HPDE6-E6E7 (cell line): ENCODE data around the gene WDR44.
"Not testable (repeated sequence)": the region's sequence is repeated elsewhere in the genome, so short reads cannot be mapped to it uniquely, and the experiment has no call there.

ENCODE experiments used
- DNase-seq: peaks from one replicate; pipeline ENCODE4 v3.0.0; 2011; ENCODE audit warnings: missing footprints; ENCODE audit errors: extremely low spot score

The WDR44 gene

GRCh38 chrX:118345464-118346257 lies at the start of gene WDR44:
Gene WDR44 (plus strand): TSS chrX:118346106. CDS start chrX:118346504, 398 bp downstream.
- peak; percentile 77 for DNase-seq

- not testable (repeated sequence) for DNase-seq
These were observed 40.1 kb upstream of the WDR44 start for GRCh38 chrX:118305827-118306226.

- peak; percentile 28 for DNase-seq
These were observed 30.4 kb upstream of the WDR44 start for GRCh38 chrX:118315529-118315928.

- DNase-seq = no peak
These were observed 21.3 kb upstream of the WDR44 start for GRCh38 chrX:118324588-118324987.

- DNase-seq = no peak
These were observed 20.5 kb upstream of the WDR44 start for GRCh38 chrX:118325453-118325852.

GRCh38 chrX:118329175-118329574 lies 16.7 kb upstream of the WDR44 start:
- DNase-seq = no peak

- no peak for DNase-seq
These were observed 8.2 kb upstream of the WDR44 start for GRCh38 chrX:118337687-118338086.

- no peak for DNase-seq
These were observed 7.0 kb upstream of the WDR44 start for GRCh38 chrX:118338930-118339329.

- no peak for DNase-seq
These were observed 852 bp upstream of the WDR44 start for GRCh38 chrX:118345045-118345463.

- no peak for DNase-seq
These were observed 570 bp downstream of the WDR44 start for GRCh38 chrX:118346258-118347094.

- DNase-seq = no peak
These were observed 1.2 kb downstream of the WDR44 start for GRCh38 chrX:118347131-118347530.

GRCh38 chrX:118347736-118348135 lies 1.8 kb downstream of the WDR44 start:
- DNase-seq = no peak

GRCh38 chrX:118348186-118348810 lies 2.4 kb downstream of the WDR44 start:
- no peak for DNase-seq

GRCh38 chrX:118349188-118349587 lies 3.3 kb downstream of the WDR44 start:
- DNase-seq = no peak

- no peak for DNase-seq
These were observed 4.3 kb downstream of the WDR44 start for GRCh38 chrX:118350221-118350620.

GRCh38 chrX:118350706-118351105 lies 4.8 kb downstream of the WDR44 start:
- DNase-seq = no peak

GRCh38 chrX:118352566-118352965 lies 6.7 kb downstream of the WDR44 start:
- no peak for DNase-seq

GRCh38 chrX:118353081-118353850 lies 7.4 kb downstream of the WDR44 start:
- DNase-seq = no peak

- DNase-seq = no peak
These were observed 9.5 kb downstream of the WDR44 start for GRCh38 chrX:118355225-118355920.

GRCh38 chrX:118356154-118356701 lies 10.3 kb downstream of the WDR44 start:
- no peak for DNase-seq
